SIG-M5 (cell line): ENCODE results near the gene SPINK2.
A peak's percentile ranks its signal among the peaks of the same experiment; 100 is the strongest.

Experiments used
- DNase-seq: peaks from one replicate; lab custom pipeline; 2025; lab: John Stamatoyannopoulos, UW

SPINK2 gene

GRCh38 chr4:56799824-56800756, 21.4 kb downstream of the SPINK2 start:
- peak; percentile 6 for DNase-seq

DNA sequence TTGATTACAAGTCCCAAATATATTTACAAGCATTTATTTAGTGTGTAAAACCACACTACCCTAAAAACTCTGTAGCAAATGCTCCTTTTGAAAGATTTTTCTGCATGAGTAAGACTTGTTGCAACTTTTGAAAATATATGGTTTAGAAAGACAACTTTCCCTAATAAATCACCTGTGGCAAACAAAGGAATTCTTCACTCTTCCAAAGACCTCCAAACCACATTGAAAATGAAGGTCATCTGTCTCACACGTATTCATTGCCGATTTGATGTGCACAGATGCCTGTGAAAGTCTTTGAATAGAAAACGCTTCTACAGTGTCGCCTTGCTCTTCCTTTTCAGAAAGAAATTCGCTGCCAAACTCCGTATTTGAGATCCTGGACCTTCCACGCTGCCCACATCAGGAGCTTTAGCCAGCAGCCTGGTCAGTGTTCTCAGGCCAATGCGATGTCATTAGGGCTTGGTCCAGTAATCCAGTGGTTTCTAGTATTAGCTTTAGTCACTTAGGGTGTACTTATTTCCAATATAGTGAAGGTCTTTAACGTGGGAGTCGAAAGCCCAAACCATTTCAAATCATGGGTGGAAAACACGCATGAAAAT, 22.2 kb downstream of the SPINK2 start:
- DNase-seq: no peak

DNA sequence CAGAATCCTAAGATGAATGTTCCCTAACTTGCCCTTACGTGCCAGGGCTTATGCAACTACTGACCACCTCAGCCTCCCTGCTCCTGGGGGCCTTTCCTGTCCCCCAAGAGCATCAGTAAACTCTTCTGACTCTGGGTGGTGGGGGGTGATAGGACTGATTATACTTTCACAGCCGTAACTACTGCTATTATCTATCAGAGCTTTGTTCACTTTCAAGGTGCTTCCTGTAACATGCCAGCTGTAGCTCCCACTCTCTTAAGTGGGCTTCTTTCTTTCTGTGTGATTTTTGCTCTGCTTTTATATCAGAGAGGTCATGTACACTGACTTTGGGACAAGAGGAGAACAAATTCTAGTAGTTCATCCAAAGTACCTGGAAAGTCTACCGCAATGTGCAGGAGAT, 25.3 kb downstream of the SPINK2 start:
- no peak for DNase-seq

GRCh38 chr4:56791316-56791715, 30.2 kb downstream of the SPINK2 start:
- no peak for DNase-seq

DNA sequence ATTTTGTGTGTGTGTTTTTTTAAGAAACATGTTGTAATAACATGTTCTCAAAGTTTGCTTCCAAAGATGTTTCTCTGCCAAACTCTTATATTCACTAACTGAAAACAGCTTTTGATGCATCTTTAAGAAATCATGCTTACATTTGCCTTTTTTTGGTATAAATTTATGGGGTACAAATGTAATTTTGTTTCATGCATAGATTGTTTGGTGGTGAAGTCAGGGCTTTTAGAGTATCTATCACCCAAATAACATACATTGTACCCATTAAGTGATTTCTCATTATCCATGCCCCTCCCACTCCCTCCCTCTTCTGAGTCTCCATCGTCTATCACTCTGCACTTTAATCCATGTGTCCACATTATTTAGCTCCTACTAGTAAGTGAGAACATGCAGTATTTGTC, 30.8 kb downstream of the SPINK2 start:
- no peak for DNase-seq

DNA sequence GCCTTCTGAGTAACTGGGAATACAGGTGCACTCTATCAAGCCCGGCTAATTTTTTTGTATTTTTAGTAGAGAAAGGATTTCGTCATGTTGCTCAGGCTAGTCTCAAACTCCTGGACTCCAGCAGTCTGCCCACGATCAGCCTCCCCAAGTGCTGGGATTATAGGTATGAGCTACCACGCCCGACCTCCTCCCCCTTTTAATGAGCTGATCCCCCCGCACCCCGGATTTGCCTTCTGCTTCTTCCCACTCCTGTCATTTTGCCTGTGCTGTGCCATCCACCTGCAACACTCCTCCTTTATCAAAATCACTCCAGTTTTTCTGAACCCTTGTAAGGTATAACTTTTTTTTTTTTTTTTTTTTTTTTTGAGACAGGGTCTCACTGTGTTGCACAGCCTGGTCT, 33.4 kb downstream of the SPINK2 start:
- no peak for DNase-seq

DNA sequence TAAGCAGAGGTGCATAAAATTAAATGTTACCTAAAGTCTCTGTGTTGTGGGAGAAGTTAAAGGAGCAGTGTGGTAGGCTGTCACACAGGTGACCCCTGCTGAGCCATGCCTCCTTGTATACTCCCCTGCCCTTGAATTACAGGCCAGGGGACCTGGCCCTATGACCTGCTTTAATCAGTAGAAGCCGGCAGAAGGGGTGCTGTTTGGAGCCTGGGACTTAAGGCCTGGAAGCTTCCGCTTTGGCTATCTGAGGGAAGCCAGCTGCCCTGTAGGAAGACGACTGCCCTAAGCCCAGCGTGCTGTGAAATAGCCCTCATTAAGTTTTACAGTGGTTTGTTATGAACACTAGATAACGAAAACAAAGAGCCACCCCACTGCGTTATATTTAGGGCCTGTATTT, 34.1 kb downstream of the SPINK2 start:
- DNase-seq: no peak

- DNase-seq: no peak
These were observed 34.5 kb downstream of the SPINK2 start for GRCh38 chr4:56786955-56787354.

DNA sequence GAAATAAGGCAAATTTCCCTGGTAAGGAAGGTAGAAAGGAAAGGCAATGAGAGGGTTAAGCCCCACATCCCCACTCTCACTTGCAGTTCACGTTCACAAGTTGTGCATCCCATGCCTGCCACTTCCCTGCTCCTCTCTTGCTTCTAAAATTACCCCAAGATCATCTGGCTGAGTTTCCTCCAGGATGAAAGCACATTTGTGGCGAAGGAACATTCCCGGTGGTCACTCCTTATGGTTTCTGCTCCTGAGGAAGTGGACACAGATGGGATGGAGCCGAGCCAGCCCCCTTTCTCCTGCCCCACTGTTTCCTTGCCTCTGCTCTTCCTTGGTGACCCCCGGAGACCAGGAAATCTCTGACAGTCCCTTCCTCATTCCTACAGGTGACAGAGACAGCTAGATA, 37.5 kb downstream of the SPINK2 start:
- no peak for DNase-seq

- DNase-seq: no peak
These were observed 39.5 kb downstream of the SPINK2 start for GRCh38 chr4:56782019-56782418.

DNA sequence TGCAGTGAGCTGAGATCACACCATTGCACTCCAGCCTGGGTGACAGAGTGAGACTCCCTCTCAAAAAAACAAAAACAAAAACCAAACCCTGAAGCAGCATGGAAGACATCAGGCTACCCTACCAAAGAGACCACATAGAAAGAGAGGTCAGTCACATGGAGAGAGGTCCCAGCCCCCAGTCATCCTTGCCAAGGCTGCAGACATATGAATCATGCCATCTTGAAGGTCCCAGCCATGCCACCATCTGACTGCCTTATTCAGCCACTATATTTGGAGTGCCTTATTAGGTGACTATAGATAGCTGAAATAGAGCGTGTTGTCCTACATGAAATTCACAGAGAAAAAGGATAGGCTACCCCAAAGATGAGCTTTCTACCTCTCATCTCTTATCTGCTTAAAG, 48.2 kb downstream of the SPINK2 start:
- no peak for DNase-seq

DNA sequence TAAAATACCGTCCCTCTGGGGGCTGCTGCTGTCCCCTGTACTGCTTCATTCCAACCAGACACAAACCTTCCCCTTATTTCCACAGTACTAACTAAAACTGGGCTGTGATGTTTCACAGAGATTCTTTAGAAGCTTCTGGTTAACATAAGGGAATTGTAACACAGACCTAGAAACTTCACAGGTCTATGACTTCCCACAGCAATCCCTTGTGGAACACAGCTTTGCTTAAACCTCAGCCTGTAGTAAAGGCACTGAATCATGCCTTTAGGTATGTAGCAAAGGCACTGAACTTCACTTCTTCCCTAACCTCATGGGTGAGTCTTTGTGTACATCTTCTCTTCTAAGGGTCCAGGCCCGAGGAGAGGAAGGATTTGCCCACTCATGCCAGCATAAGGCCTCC, 49.4 kb downstream of the SPINK2 start:
- no peak for DNase-seq

GRCh38 chr4:56768763-56769162, 52.7 kb downstream of the SPINK2 start:
- no peak for DNase-seq

GRCh38 chr4:56768316-56768715, 53.2 kb downstream of the SPINK2 start:
- no peak for DNase-seq

DNA sequence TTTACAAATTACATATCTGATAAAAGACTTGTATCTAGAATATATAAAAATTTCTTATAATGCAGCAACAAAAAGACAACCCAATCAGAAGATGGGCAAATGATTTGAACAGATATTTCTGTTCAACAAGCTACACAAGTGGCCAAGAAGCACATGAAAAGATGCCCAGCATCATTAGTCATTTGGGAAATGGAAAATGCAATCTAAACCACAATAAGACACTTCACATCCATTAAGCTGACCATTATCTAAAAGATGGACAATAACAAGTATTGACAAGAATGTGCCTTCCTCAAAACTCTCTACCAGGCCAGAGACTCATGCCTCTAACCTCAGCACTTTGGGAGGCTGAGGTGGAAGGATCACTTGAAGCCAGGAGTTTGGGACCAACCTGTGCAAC, 53.9 kb downstream of the SPINK2 start:
- DNase-seq: no peak

- no peak for DNase-seq
These were observed 56.7 kb downstream of the SPINK2 start for GRCh38 chr4:56764775-56765174.

DNA sequence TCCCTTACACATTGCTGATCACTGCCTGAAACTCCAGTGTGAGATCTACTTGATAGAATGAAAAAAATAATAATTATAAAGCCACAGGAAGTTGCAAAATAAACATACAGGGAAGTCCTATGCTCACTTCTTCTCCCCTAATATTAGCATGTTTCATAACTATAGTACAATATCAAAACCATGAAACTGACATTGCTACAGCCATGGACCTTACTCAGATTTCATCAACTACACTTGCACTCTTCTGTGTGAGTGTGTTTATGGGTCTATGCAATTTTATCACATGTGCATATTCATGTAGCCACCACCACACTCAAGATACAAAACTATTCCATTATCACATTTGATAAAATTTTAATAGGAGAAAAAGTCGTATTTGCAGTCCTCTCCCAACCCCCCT, 57.3 kb downstream of the SPINK2 start:
- DNase-seq: no peak

- no peak for DNase-seq
These were observed 58.8 kb downstream of the SPINK2 start for GRCh38 chr4:56762484-56763250.

- DNase-seq: no peak
These were observed 61.3 kb downstream of the SPINK2 start for GRCh38 chr4:56760183-56760582.
